OCI-LY7 (cell line): ENCODE measurements around the gene PPP1R14C. TPM values are rescaled to one million over a fixed set of nuclear protein-coding genes. Genes with fewer than 3 reads are reported as not detected.

ENCODE experiments used
- BruUV-seq: library from RNA; stranded (reverse); fragments of 400-500 nt; replicated peaks from 2 replicates; lab custom pipeline; 2021; lab: Mats Ljungman, UMichigan
- CTCF ChIA-PET: fragments of 300-600 bp; sonication (Branson Sonifier 250); formaldehyde crosslinking; loops from one replicate; lab custom pipeline; 2022; ENCODE audit warnings: antibody characterized with exemption; ENCODE audit not compliant: unreplicated experiment; lab: Charles Lee
- POLR2A ChIA-PET: fragments of 300-600 bp; sonication (Branson Sonifier 250); formaldehyde crosslinking; loops from one replicate; lab custom pipeline; 2022; ENCODE audit warnings: antibody characterized with exemption; lab: Charles Lee
- DNase-seq: peaks from one replicate; pipeline ENCODE4 v3.0.0-alpha.2; 2015; ENCODE audit warnings: low spot score
- H2AFZ ChIP-seq: fragments of 200-600 bp; sonication (generic), shearing (Covaris generic); 2 replicates; pipeline ENCODE4 v1.6.1; 2014; ENCODE audit warnings: mild to moderate bottlenecking, antibody characterized with exemption, low read length, moderate library complexity
- H3K27ac ChIP-seq: fragments of 200-600 bp; sonication (generic); 2 replicates; pipeline ENCODE4 v1.5.1; 2014; ENCODE audit warnings: mixed run types, low read depth, mild to moderate bottlenecking, moderate library complexity, low read length, inconsistent platforms; ENCODE audit not compliant: poor library complexity, severe bottlenecking
- H3K36me3 ChIP-seq: fragments of 200-600 bp; sonication (generic); 2 replicates; pipeline ENCODE4 v1.6.1; 2014; ENCODE audit warnings: mild to moderate bottlenecking, antibody characterized with exemption, low read length, moderate library complexity, mixed read lengths; ENCODE audit not compliant: insufficient read depth
- H3K4me1 ChIP-seq: fragments of 200-600 bp; sonication (generic); 2 replicates; pipeline ENCODE4 v1.5.1; 2014; ENCODE audit warnings: mild to moderate bottlenecking, low read length; ENCODE audit not compliant: insufficient read depth, poor library complexity, severe bottlenecking
- H3K4me2 ChIP-seq: fragments of 200-600 bp; sonication (generic); 2 replicates; pipeline ENCODE4 v1.6.1; 2014; ENCODE audit warnings: mild to moderate bottlenecking, low read length
- H3K4me3 ChIP-seq: fragments of 200-600 bp; sonication (generic); 2 replicates; pipeline ENCODE4 v1.5.1; 2014; ENCODE audit warnings: mild to moderate bottlenecking, low read depth, low read length; ENCODE audit not compliant: poor library complexity, severe bottlenecking
- H3K79me2 ChIP-seq: fragments of 200-600 bp; sonication (generic); 2 replicates; pipeline ENCODE4 v1.6.1; 2016; ENCODE audit warnings: low read depth, mild to moderate bottlenecking, low read length, moderate library complexity, mixed read lengths; ENCODE audit not compliant: insufficient read depth
- H3K9me2 ChIP-seq: fragments of 200-600 bp; sonication (generic); 2 replicates; pipeline ENCODE4 v1.6.1; 2016; ENCODE audit warnings: mild to moderate bottlenecking, low read length, mixed read lengths; ENCODE audit not compliant: insufficient read depth
- H3K9me3 ChIP-seq: fragments of 200-600 bp; sonication (generic); 2 replicates; pipeline ENCODE4 v1.6.1; 2014; ENCODE audit warnings: mild to moderate bottlenecking, mixed run types, low read length, mixed read lengths
- H4K20me1 ChIP-seq: fragments of 200-600 bp; sonication (generic); 2 replicates; pipeline ENCODE4 v1.6.1; 2014; ENCODE audit warnings: mild to moderate bottlenecking, antibody characterized with exemption, low read length, moderate library complexity, mixed read lengths; ENCODE audit not compliant: insufficient read depth
- CTCF ChIP-seq: fragments of 200-600 bp; sonication (generic); conservative IDR thresholded peaks from 2 replicates; pipeline ENCODE4 v1.5.1; 2014; ENCODE audit warnings: mild to moderate bottlenecking, antibody characterized with exemption, low read length, moderate library complexity, mixed read lengths
- EZH2phosphoT487 ChIP-seq: fragments of 200-600 bp; sonication (generic); IDR thresholded peaks from 2 replicates; pipeline ENCODE4 v1.6.1; 2018; ENCODE audit warnings: low read depth, borderline replicate concordance, mild to moderate bottlenecking, mixed run types, antibody characterized with exemption, low read length, moderate library complexity, mixed read lengths
- intact Hi-C: fragments of 100-400 bp; cut with micrococcal nuclease; formaldehyde crosslinking; loops from one replicate; pipeline ENCODE4 v1.10.0; 2022; ENCODE audit not compliant: unreplicated experiment
- total RNA-seq, 2 experiments: library from RNA; depleted of rRNA in 1 of 2; stranded (reverse); fragments of >200 nt in 1 of 2; shearing (Covaris generic) in 1 of 2; gene quantifications; 2 replicates each; pipeline ENCODE4 v1.2.3, GENCODE V29; 2014 to 2022

Gene PPP1R14C
- total RNA-seq, 2 experiments from 2014 or later, result 1.8 TPM; not detected in 1

- H2AFZ ChIP-seq, result no peak overlapping the region
- intact Hi-C loops, result no loop called here
- no peaks in the 10 kb centered on the region for H3K36me3 ChIP-seq
- H3K9me2 ChIP-seq, result no peaks in the 10 kb centered on the region
- no peak overlapping the region for H3K27ac ChIP-seq
- H3K9me3 ChIP-seq, result no peaks in the 10 kb centered on the region
- no peak overlapping the region for H3K4me3 ChIP-seq
- no peaks in the 10 kb centered on the region for H3K79me2 ChIP-seq
- BruUV-seq, result no TSS peak
- DNase-seq, result no peak
- POLR2A ChIA-PET, result interaction anchor here (1.0 kb wide), 1 partner anchor 16 kb away, joined by 3 read pairs; no protein-coding TSS in a partner anchor
- no peak overlapping the region for H3K4me2 ChIP-seq
- TF ChIP-seq EZH2phosphoT487, result no peak
- no peak for TF ChIP-seq CTCF
- no peaks in the 10 kb centered on the region for H3K4me1 ChIP-seq
- CTCF ChIA-PET, result no interaction called here
- H4K20me1 ChIP-seq, result no peaks in the 10 kb centered on the region
Observed at GRCh38 chr6:150202404-150202803, 59.6 kb downstream of the PPP1R14C start.

DNA sequence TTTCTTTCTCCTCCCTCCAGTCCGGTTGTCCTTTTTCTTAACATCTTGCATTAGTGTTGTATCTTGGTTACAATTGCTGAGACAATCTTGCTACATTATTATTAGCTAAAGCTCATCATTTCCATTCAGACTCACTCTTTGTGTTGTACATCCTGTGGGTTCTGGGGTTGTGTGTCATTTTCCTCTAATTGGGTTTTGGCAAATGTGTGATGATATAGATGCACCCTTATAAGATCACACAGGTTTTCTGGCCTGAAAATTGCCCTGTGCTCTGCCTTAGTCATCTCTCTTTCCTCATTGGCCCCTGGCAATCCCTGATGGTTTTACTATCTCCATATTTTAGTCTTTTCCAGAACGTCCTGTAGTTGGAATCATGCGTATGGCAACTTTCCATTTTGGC lies 60.1 kb downstream of the PPP1R14C start:
- H3K79me2 ChIP-seq, result no peaks in the 10 kb centered on the region
- H3K27ac ChIP-seq, result no peak overlapping the region
- H4K20me1 ChIP-seq, result no peaks in the 10 kb centered on the region
- H3K4me1 ChIP-seq, result no peaks in the 10 kb centered on the region
- H3K36me3 ChIP-seq, result no peaks in the 10 kb centered on the region
- TF ChIP-seq EZH2phosphoT487 (no peak), CTCF (no peak)
- no TSS peak for BruUV-seq
- ChIA-PET POLR2A (no interaction called here), CTCF (no interaction called here)
- no peaks in the 10 kb centered on the region for H3K9me3 ChIP-seq
- intact Hi-C loops, result no loop called here
- H3K9me2 ChIP-seq, result no peaks in the 10 kb centered on the region
- H2AFZ ChIP-seq, result no peak overlapping the region
- H3K4me3 ChIP-seq, result no peak overlapping the region
- no peak for DNase-seq
- no peak overlapping the region for H3K4me2 ChIP-seq

- TF ChIP-seq CTCF, result no peak
- no peak for TF ChIP-seq EZH2phosphoT487
- BruUV-seq, result no TSS peak
- no peaks in the 10 kb centered on the region for H3K9me2 ChIP-seq
- no peak overlapping the region for H3K27ac ChIP-seq
- H4K20me1 ChIP-seq, result no peaks in the 10 kb centered on the region
- H3K4me3 ChIP-seq, result no peak overlapping the region
- DNase-seq, result no peak
- intact Hi-C loops, result no loop called here
- ChIA-PET CTCF (no interaction called here), POLR2A (no interaction called here)
- H3K9me3 ChIP-seq, result no peaks in the 10 kb centered on the region
- H3K4me2 ChIP-seq, result no peak overlapping the region
- no peak overlapping the region for H2AFZ ChIP-seq
- no peaks in the 10 kb centered on the region for H3K4me1 ChIP-seq
- no peaks in the 10 kb centered on the region for H3K79me2 ChIP-seq
- H3K36me3 ChIP-seq, result no peaks in the 10 kb centered on the region
Observed at GRCh38 chr6:150203378-150203777, 60.5 kb downstream of the PPP1R14C start.
